Measurements from ENCODE around the gene RHBDF2.
"Not testable (repeated sequence)": the region's sequence is repeated elsewhere in the genome, so short reads cannot be mapped to it uniquely, and the experiment has no call there.

RHBDF2 gene

DNA sequence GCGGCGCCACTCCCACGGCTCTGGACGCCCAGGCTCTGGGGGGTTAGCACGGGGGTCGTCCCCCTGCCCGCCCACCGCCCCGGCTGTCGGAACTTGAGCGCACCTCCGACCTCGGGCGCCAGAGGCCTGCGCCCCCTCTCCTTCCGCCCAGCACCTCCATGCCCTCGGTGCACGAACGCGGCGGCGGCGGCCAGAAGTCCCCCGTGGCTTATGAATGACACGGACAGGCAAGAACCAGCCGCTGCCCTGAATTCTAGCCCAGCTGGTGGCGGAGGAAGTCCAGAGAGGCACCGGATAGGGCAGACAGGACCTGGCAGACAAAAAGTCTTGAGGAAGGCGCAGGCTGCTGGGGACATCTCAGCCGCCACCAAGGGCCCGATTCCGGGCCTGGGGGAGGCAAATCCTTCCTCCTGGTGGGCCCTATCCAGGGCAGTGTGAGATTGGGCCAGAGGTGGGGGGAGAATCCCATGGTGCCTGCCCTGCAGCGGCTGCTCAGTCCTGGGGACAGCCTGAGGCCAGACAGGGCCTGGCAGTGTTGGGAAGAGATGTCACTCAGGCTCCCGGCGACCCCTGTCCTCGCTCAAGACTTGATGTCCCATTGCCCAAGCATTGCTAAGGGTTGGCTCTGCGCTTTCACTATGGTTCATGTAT is 37.2 kb upstream of the RHBDF2 start:
- no peak for DNase-seq (ENCODE audit: low read depth in 3 of 3, low spot score in 1 of 3)

DNA sequence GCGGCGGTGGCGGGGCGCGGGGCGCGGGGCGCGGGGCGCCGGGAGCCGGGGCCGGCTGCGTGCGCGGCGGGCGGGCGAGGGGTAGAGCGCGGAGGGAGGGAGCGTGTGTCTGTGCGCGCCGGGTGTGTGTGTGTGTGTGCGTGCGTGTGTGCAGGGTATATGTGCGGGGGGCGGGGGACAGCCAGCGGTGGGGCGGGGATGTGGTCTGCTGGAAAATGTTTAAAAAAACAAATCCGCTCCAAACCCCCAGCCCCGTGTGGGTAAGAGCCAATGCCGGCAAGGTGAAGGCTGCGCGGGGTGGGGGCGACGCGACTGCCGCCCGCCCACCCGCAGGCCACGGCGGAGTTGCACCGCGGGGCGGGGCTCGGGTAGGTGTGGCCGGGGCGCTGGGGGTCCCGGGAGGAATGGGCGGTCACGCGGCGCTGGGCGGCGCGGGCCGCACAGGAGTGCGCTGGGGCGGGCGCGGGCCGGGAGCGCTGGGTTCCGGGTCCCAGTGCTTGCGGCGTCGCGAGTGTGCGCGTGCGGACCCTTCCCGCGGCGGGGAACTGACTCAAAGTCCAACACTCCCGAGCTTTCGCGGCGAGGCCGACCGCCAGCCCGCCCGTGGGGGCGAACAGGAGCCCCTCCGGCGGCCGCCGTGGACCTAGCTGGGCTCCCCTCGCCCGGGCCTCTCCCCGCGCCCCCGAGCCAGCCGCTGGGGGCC is 36.5 kb upstream of the RHBDF2 start, which contains the start of gene CYGB:
Gene CYGB, minus strand, starts transcription at position 132 of the 703 bp plus-strand sequence. CDS start 167 bp downstream, outside the sequence.
- no peak for DNase-seq (ENCODE audit: low read depth in 3 of 3, low spot score in 1 of 3)

DNA sequence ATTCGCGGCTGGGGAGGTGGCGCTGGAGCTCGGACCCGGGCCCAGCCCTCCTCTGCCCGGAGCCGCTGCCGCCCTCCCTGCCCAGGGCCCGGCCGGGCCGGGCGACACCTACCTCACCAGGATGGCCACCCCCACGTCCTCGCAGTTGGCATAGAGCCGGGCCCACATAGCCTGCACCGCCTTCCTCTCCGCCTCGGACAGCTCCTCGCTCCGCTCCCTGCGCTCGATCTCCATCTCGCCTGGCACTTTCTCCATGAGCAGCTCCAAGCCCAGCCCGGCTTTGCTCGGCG is 36.0 kb upstream of the RHBDF2 start:
- DNase-seq (ENCODE audit: low read depth in 3 of 3, low spot score in 1 of 3): no peak

DNA sequence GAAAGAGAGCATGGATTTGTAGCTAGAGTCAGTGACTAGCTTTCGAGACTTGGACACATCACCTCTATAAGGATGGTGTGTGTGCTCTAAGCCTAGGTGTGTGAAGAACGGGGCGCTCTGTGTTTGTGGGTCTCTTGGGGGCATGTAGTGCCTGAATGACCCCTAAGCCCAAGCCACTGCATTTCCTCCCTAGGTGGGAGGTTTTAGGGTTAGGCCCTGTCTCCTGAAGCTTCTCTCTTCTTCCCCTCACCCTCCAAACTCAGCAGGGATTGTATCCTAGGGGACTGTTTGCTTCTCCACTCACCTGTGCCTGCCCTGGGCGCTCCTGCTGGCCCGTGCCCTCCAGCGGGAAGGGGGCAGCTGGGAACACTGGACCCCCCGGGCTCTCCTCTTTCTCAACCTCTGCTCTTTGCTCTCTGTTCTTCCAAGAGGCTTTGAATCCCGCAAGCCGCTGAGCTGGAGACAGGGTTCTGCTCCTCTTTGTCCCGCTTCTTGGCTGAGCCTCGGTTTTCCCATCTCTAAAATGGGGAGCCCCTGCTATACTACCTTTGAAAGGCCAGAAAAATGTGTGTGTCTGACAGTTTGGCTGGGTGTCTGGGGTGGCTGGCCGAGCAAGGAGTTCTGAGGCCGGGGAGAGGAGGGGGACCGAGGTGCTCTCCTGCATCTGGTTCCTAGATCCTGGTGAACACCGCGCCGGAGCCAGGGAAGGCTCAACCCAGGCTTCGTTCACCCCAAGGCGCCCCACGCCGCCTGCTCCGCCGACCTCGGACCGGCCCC is 35.5 kb upstream of the RHBDF2 start:
- DNase-seq (ENCODE audit: low read depth in 3 of 3, low spot score in 1 of 3): no peak

DNA sequence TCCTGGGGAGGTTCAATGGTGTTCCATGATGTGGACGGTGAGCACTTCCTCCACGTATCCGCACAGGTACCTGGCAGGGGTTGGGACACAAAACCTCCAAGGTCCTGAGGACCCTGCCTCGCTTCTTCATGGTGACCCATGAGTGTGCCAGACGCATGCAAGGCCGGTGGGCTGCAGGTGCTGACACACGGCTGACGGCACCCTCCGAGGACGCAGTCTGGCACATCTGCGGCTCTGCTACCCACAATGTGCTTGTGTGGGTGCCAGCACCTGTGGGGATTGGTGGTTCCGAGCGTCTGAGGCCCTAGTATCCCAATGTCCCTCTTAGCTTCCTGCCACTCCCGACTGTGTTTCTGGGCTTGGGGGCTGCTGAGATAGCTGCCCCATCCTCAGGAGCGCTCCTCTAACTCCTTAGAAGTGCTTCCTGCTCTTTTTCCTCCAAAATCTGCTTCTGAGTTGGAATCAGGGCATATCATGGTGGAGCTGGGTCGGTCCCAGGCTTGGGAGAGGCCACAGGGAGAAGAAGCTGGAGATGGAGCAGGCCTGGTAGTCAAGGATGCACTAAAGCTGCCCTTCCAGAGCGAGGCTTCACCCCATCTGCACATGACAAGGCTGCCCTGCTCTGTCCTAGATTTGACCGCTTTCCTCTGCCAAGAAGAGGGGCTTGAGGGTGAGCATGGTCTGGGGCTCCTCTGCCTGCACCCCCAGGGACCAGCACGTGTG is 34.7 kb upstream of the RHBDF2 start:
- DNase-seq (ENCODE audit: low read depth in 3 of 3, low spot score in 1 of 3): no peak

DNA sequence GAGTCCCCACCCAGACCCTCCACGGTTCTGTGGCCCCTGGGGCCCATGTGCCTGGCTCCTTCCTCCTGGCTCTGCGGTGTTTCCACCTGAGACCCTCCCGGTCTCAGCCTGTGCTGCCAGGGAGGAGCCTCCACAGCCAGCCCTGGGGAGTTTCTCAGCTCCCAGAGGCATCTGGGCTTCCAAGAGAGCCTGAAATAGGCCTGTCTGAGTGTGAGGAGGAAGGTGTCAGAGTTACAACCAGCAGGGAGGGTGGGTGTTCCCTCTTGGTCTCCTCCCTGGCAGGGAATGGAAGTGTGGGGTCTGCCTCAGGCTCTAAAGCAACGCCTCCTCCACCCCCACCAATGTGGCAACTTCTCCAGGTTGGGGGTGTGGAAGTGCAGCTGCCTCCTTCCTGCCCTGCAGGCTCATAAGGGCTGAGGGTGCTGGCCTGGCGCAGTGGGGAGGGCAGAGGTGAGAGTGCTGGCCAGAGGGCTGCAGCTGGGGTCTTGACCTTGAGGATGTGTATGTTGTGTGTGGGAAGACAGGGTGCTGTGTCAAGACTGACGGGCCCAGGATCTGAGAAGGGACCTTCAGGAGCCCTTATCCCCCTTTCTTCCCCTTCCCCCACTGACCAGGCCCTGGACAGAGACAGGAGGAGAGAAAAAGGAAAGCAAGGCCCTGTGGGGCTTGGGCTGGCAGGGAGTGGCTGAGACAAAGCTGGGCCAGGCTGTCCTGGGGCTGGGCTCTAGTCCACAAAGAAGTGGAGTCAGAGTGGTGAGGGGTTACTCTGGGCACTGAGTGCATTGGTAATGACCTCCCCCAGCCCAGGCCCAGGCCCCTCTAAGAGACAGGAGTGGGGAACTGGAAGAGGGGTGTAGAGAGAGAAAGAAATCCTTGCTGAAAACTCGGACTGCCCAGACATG is 33.9 kb upstream of the RHBDF2 start:
- no peak for DNase-seq (ENCODE audit: low read depth in 3 of 3, low spot score in 1 of 3)

DNA sequence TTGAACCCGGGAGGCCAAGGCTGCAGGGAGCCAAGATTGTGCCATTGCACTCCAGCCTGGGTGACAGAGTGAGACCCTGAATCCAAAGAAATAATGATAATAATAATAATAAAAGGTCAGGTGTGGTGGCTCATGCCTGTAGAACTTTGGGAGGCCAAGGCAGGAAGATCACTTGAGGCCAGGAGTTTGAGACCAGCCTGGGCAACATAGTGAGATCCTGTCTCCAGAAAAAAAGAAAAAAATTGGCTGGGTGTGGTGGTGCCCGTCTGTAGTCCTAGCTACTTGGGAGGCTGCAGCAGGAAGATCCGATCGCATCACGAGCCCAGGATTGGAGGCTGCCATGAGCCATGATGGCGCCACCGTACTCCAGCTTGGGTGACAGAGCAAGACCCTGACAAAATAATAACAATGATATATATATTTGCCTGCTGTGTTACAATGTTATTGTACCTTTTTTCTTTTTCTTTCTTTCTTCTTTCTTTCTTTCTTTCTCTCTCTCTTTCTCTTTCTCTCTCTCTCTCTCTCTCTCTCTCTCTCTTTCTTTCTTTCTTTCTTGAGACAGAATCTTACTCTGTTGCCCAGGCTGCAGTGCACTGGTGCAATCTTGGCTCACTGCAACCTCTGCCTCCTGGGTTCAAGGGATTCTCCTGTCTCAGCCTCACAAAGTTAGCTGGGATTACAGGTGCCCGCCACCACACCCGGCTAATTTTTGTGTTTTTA is 32.6 kb upstream of the RHBDF2 start:
- DNase-seq (ENCODE audit: low read depth in 3 of 3, low spot score in 1 of 3): not testable (repeated sequence)

DNA sequence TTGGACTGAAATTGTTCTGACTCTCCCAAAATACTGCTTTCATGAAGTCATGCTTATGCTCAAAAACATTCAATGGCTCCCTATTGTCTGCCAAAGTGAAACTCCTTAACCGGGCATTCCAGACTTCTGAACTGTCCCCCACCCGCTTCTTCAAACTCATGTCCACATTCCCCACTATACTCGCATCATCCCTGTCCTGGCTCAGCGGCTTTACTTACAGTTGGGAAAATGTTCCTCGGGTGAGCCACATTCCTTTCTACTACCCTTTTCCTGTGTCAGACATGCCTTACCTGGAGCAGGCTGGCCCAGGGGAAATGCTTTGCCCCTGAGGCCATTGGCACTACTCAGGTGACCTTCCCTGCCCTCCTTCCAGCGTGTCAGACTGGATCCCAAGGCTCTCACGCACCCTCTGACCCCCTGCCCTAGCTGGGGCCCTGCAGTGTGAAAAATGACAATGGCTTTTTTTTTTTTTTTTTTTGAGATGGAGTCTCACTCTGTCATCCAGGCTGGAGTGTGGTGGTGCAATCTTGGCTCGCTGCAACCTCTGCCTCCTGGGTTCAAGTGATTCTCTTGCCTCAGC is 30.9 kb upstream of the RHBDF2 start:
- DNase-seq (ENCODE audit: low read depth in 3 of 3, low spot score in 1 of 3): no peak

DNA sequence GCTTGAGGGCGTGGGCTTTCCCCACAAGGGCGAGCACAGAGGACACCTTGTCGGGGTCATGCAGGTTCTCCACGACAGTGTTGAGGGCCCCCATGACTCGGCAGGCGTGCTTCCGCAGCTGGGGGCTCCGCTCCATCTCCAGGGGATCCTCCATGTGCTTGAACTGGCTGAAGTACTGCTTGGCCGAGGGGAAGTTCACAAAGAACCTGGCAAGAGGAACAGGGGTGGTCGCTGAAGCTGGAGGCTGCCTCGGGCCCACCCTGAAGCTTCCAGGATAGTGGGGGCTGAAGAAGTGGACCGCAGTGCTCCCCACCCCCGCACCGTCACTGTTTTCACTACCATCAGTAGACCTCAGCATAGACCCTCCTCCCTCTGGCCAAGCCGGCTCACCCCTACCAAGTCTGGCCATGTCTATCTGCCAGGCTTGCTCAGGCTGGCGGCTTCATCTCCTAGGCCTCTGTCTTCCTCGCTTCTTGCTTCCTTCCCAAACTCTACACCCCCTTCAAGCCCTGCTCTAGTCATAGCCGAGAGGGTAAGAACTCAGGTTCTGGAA is 30.3 kb upstream of the RHBDF2 start:
- DNase-seq (ENCODE audit: low read depth in 3 of 3, low spot score in 1 of 3): no peak

DNA sequence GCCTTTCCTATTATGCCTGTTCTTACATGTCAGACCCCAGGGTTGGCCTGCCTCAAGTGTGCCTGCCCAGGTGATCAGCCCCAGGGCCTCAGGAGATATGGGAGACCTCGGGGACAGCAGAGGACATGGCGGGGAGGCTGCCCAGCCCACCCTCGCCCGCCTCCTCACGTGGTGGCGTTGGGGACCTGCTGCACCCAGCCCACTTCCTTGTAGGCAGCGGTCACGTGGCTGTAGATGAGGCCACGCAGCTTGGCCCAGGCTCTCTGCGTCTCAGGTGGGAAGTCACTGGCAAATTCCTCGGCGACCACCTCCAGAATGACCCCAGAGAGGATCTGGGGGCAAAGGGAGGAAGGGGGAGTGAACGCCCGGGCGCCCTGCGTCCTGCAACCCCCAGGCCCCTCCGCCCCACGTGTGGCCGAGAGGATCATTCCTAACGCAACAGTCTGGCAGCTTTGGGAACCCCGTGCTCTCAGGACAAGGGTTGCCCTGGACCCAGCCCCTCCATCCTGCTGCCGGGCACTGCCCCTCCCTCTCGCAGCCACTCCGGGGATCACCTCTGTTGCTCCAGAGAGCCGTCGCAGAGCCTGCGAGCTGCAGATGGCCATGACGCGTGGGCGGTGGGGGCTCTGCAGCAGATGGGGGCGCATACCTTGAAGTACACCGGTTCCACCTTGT is 29.7 kb upstream of the RHBDF2 start:
- no peak for DNase-seq (ENCODE audit: low read depth in 3 of 3, low spot score in 1 of 3)

DNA sequence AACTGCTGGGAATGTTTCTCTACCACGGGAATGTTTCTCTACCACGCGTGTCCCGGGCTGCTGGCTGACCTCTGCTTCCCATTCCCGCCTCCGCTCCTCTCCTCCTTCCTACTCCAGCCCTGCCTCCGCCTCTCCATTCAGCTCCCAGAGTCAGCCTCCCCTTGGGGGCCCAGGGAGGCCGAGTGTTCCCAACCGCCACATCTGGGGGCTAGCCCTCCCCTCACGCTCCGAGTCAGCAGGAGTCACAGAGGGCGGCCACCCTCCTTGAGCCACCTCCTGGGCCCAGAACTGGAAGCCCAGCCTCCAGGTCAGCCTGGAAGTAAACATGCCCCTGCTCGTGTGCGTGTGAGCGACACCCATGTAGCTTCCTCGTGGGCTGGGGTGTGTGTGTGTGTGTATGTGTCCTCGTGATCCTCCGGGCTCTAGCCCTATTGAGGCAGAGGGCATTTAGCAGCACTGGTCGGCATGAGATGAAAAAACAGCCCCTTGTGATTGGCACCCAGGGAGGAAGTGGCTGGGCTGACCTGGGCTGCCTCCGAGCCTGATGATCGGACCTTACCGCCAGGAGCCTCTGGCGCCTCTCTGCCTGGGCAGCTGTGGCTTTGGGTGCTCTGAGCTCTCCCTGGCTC is 29.0 kb upstream of the RHBDF2 start:
- no peak for DNase-seq (ENCODE audit: low read depth in 3 of 3, low spot score in 1 of 3)

DNA sequence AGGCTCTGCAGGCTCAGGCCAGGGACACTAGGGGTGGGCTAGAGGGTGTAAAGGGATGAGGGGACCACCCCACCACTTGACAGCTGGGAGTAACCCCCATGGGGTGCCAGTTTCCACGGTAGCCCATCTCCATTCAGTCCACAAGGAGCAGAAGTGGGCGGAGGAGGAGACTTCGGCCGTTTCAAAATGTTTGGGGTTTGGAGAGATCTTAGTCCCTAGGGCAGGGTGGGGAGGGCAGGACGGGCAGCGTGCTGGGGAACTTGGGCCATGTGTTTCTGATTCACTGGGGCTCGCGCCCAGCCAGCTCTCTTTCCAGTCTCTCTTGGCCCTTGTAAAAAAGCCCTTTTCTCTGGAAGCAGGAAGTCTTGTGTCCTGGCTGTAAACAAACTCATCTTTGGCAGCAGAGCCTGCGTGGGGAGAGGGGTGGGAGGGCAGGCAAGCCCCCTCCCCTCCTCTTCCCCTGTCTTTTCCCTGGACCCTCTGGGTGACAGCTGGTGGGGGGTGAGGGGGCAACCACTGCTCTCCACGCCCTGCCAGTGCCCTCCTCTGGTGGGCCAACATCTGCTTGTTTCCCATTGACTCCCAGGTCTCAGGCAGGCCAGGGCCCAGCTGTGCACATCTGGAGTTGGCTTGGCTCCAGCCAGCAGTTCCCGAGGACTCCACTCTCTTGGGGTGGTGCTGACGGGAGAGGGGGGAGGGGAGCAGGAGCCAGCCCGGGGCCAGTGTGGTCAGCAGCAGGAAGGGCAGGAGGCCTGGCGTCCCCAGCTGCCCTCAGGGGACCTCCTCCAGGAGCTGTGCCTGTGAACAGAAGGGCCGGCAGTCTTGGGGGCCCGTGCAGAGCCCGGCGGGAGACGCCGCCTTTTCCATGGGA is 28.2 kb upstream of the RHBDF2 start:
- no peak for DNase-seq (ENCODE audit: low read depth in 3 of 3, low spot score in 1 of 3)

DNA sequence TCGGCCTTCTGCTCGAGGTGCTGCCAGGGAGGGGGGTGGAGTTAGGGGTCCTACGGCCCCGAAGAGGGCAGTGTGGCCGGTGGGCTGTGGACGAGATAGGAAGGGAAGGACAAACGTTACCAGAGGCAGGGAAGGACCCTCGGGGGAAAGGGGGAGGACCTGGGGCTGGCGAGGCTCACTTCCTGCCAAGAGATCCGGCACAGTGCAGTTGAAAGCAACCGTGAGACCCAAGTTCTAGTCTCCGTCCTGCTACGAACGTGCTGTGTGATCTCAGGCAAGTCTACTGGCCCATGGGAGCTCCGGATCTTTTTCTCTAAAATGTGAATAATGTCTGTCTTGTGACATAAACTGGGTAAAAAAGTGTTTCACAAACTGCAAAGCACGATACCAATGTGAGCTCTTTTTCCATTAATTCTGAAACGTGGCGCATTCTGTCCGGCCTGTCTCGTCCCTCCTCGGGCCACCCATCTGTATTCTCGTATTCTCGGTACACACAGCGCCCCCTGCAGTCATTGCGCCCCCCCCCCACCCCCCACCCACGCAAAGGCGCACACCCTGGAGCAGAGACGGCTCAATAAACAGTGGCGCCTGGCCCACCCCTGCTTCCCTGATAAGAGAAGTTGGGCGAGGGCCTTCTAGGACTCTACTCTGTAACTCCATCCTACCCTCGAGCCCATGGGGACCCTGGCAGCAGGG is 27.5 kb upstream of the RHBDF2 start:
- no peak for DNase-seq (ENCODE audit: low read depth in 3 of 3, low spot score in 1 of 3)

DNA sequence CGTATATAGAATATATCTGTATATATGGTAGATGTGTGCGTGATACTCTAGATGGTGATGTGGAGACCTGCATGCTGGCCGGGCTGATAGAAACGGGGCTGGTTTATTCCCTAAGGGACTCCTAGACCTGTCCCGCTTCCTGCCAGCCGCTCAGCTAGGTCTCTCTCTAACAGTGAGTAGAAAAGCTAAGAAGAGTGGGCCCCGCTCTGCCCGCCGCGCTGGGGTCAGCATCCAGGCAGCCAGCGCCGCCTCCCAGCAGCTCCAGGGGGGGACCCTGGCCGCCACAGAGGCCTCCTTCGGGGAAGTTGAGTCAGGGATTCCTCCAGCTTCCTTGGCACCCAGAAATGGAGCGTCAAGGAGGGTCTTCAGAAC is 26.9 kb upstream of the RHBDF2 start:
- no peak for DNase-seq (ENCODE audit: low read depth in 3 of 3, low spot score in 1 of 3)

DNA sequence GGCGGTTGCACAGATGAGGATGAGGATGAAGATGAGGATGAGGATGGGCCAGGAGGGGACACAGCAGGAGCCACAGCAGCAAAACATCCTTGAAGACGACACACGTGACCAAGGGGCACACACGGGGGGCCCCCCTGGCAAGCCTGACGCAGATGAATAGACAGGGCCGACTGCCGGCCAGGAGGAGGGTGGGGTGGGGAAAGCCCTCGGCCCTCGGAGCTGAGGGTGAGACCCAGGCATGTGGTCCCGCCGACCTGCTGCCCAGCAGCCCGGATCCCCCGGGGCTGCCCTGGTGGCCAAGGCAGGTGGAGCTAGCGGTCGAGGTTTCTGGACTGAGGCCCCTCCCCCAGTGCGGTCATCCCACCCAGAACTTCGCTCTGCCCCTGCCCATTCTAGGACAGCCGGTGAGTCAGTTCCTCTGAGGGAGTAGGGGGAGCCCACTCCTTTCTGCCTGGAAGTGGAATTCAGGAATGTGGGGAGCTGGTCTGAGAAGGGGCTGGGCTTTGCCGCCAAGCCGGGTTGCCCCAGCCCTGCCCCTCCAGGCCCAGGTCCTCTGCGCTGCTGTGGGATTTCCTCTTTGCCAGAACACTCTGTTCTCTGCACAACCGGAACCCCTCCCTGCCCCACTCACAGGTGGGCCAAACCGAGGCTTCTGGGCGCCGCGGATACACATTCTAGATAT is 26.3 kb upstream of the RHBDF2 start:
- DNase-seq (ENCODE audit: low read depth in 3 of 3, low spot score in 1 of 3): no peak

DNA sequence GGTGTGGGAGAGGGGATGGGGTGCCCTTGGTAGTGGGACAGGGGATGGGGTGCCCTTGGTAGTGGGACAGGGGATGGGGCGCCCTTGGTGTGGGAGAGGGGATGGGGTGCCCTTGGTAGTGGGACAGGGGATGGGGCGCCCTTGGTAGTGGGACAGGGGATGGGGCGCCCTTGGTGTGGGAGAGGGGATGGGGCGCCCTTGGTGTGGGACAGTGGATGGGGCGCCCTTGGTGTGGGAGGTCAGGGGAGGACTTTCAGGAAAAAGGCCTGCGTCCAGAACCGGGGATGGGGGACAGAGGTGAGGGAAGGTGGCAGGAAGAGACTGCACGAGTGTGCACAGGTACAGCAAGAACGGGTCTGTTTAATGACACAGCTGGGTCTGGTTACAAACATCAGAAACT is 25.8 kb upstream of the RHBDF2 start:
- not testable (repeated sequence) for DNase-seq (ENCODE audit: low read depth in 3 of 3, low spot score in 1 of 3)
